Neutrophil (primary cell): ENCODE results near the gene THOC6.

ENCODE experiments used
- H3K27ac ChIP-seq: fragments of 200-600 bp; sonication (generic); 2 replicates; pipeline ENCODE4 v1.5.1; 2016; ENCODE audit warnings: mild to moderate bottlenecking, moderate library complexity
- H3K27me3 ChIP-seq: fragments of 200-600 bp; sonication (generic); 2 replicates; pipeline ENCODE4 v1.6.0; 2016; ENCODE audit warnings: mild to moderate bottlenecking
- H3K36me3 ChIP-seq: fragments of 200-600 bp; sonication (generic); 2 replicates; pipeline ENCODE4 v1.5.1; 2017
- H3K4me1 ChIP-seq, 2 experiments: fragments of 200-600 bp in 1 of 2; sonication (generic) in 1 of 2; 1 replicate in 1 of 2; 2 replicates in 1 of 2; pipeline versions ENCODE4 v1.5.1 to v1.6.1; 2013 to 2016; ENCODE audit warnings: low read depth in 1 of 2, low read length in 1 of 2, mild to moderate bottlenecking in 1 of 2, moderate library complexity in 1 of 2; ENCODE audit not compliant: control insufficient read depth in 1 of 2, insufficient read depth in 1 of 2
- H3K4me3 ChIP-seq, 2 experiments: fragments of 200-600 bp in 1 of 2; sonication (generic) in 1 of 2; 1 replicate in 1 of 2; 2 replicates in 1 of 2; pipeline ENCODE4 v1.5.1; 2013 to 2016; ENCODE audit warnings: low read depth in 1 of 2, low read length in 1 of 2, mild to moderate bottlenecking in 1 of 2, moderate library complexity in 1 of 2
- H3K9me3 ChIP-seq: fragments of 200-600 bp; sonication (generic); 2 replicates; pipeline ENCODE4 v1.5.1; 2016
- TF ChIP-seq, protein P1 (sequence below): fragments of 200-600 bp; sonication (generic); IDR thresholded peaks from 2 replicates; pipeline ENCODE4 v1.5.1; 2016; ENCODE audit warnings: antibody characterized with exemption

The THOC6 gene

DNA sequence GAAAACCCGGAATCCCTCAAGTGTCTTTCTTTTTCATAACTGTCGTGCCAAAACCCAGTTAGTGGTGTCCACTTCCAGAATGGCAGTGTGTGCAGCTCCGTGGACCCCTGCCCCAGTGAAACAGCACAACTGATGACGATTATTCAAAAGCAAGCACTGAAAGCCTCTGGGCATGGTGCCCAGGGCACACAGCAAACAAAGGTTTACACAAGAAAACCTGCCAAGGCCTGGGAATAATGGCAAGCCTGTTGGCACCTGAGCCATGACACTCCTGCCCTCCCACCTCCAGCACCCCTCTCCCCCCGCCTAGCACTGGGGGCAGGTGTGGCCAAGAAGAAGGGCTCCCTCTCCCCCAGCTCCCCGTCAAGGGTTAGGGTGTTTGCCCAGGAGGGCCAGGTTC is 46.4 kb upstream of the THOC6 start:
- H3K27me3 ChIP-seq = no peaks in the 10 kb centered on the region
- no peak overlapping the region for H3K4me3 ChIP-seq
- TF ChIP-seq, protein P1, sequence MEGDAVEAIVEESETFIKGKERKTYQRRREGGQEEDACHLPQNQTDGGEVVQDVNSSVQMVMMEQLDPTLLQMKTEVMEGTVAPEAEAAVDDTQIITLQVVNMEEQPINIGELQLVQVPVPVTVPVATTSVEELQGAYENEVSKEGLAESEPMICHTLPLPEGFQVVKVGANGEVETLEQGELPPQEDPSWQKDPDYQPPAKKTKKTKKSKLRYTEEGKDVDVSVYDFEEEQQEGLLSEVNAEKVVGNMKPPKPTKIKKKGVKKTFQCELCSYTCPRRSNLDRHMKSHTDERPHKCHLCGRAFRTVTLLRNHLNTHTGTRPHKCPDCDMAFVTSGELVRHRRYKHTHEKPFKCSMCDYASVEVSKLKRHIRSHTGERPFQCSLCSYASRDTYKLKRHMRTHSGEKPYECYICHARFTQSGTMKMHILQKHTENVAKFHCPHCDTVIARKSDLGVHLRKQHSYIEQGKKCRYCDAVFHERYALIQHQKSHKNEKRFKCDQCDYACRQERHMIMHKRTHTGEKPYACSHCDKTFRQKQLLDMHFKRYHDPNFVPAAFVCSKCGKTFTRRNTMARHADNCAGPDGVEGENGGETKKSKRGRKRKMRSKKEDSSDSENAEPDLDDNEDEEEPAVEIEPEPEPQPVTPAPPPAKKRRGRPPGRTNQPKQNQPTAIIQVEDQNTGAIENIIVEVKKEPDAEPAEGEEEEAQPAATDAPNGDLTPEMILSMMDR = no peak
- peaks cover 18% of the 10 kb centered on the region for H3K36me3 ChIP-seq
- no peak overlapping the region for H3K27ac ChIP-seq
- no peaks in the 10 kb centered on the region for H3K9me3 ChIP-seq
- H3K4me1 ChIP-seq = peaks cover 17 to 19% of the 10 kb centered on the region in 2 experiments

DNA sequence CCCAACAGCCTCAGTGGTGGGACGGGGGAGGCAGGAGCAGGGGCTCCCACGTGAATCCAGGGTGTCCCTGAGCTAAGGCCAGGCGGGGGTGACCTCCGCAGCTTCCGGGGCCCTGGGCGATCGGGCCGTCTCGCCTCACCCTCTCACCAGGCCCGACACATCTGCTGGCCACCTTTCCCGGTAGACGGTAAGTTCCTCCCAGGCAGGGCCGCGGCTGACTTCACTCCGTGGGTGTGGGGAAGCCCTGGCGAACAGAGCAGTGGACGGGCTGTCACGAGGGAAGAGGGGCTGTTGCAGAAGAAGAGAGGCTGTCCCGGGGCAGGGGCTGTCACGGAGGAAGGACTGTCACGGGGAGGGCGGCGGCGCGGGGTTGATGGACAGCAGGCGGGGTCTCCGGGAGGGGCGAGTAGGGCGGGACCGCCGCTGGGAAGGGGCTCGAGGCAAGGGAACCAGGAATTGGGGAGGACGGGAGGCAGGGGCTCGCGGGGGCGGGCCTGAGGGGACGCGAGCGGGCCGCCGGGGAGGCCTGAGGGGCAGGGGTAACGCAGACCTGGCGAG is 44.1 kb upstream of the THOC6 start:
- H3K9me3 ChIP-seq = no peaks in the 10 kb centered on the region
- TF ChIP-seq, protein P1 = no peak
- H3K27ac ChIP-seq = no peak overlapping the region
- peak overlapping the region; percentile 90 to 95 for H3K4me3 ChIP-seq
- H3K4me1 ChIP-seq = peaks cover 26 to 27% of the 10 kb centered on the region in 2 experiments
- H3K36me3 ChIP-seq = peaks cover 10% of the 10 kb centered on the region
- H3K27me3 ChIP-seq = no peaks in the 10 kb centered on the region

DNA sequence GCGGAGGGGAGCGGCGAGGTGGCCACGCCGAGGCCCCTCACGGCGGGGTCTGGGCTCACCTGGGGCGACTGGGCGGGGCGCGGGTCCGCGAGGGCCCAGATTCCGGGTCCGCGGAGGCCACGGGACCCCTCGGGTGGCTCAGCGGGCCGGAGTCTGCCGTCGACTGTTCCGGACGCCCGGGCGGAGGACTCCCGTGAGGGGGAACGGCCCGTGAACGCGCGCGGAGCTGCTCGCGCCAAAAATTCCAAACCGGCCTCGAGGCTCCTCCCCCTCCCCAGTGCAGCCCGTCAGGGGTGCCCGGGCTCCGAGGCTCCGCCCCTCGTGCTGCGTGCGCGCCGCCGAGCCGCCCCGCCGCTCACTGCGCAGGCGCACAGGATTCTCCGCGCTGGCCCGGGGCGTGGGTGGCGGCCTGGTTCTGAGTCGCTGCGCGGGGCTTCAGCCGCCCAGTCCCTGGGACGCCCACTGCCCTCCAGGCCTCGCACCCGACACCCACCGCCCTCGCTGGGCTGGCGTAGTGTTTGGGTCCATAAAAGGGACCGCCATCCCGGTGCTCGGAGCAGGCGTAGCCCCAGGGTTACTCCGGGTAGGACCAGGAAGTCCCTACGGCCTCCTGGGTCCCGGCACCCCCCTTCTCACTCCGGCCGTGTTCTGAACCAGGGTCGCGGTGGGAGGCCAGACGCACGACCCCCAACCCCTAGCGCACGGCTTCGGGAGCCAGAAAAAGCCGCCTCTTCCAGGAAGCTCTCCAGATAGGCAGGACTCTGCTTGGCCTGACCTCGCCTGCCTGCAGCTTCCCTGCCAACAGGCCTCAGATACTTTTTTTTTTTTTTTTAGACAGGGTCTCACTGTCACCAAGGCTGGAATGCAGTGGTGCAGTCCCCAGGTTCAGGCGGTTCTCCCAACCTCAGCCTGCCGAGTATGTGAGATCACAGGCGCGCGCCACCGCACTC is 43.3 kb upstream of the THOC6 start, which contains the start of gene PKMYT1:
Gene PKMYT1, minus strand, starts transcription at position 220 of the 950 bp plus-strand sequence. CDS start 789 bp downstream, outside the sequence.
- peak within 1 kb of the TSS; percentile 90 to 95 for H3K4me3 ChIP-seq
- no peaks in the 10 kb centered on the region for H3K9me3 ChIP-seq
- H3K36me3 ChIP-seq = peaks cover 3% of the 10 kb centered on the region
- H3K27ac ChIP-seq = peak within 1 kb of the TSS; percentile 51
- H3K27me3 ChIP-seq = no peaks in the 10 kb centered on the region
- TF ChIP-seq, protein P1 = peak; percentile 13
- peaks cover 26 to 27% of the 10 kb centered on the region in 2 experiments for H3K4me1 ChIP-seq

DNA sequence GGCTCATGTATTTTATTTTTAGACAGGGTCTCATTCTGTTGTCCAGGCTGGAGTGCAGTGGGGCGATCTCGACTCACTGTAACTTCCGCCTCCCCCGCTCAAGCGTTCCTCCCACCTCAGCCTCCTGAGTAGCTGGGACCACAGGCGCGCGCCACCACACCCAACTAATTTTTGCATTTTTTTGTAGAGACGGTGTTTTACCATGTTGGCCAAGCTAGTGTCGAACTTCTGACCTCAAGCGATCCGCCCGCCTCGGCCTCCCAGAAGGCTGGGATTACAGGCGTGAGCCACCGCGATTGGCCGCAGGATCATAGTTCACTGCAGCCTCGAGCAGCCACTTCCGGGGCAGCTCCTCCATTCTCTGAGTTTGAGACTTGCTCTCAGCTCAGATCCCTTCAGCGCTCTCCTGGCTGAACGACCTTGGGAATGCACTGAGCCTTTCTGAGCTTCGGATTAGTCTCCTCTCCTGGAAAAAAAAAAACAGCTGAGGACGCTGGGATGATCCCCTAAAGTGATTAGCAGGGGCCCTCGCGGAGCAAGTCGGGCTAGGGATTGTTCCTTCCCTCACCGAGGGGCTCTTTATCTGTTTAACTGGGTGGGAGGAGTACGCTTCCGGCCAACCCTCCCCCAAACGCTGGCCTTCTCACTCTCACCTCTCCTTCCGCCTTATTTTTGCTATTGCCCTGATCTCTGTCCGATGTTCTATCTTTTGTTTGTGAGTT is 42.5 kb upstream of the THOC6 start:
- Histone ChIP-seq H3K4me3 (peak overlapping the region; percentile 90 to 95), H3K27ac (no peak overlapping the region), H3K36me3 (no peaks in the 10 kb centered on the region)

DNA sequence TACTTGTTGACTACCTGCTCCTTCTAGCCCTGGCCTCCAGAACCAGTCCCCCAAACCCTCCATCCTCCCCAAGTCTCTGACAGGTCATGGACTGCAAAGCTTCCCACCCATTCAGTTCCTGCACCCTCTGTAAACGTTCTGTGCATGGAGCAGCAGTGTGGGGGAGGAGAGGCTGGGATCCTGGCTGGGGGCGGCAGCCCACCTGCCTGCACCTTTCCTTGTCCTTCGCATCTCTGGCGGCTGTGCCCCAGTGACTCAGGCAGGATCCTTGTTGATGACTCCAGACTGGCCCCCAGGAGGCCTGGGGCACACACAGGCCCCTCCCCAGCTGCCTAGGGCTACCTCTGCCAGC is 42.0 kb upstream of the THOC6 start:
- Histone ChIP-seq H3K27ac (no peak overlapping the region), H3K4me1 (peaks cover 26 to 27% of the 10 kb centered on the region in 2 experiments), H3K9me3 (no peaks in the 10 kb centered on the region), H3K27me3 (no peaks in the 10 kb centered on the region), H3K36me3 (no peaks in the 10 kb centered on the region), H3K4me3 (no peak overlapping the region)
- TF ChIP-seq, protein P1 = no peak

More for the DNA sequence above, 42.5 kb upstream of the THOC6 start:
- TF ChIP-seq, protein P1 = no peak
- H3K9me3 ChIP-seq = no peaks in the 10 kb centered on the region
- H3K27me3 ChIP-seq = no peaks in the 10 kb centered on the region
- H3K4me1 ChIP-seq = peaks cover 26 to 27% of the 10 kb centered on the region in 2 experiments
